H4 (cell line): Measurements from ENCODE around the gene ARHGAP35. TPM values are rescaled to one million over a fixed set of nuclear protein-coding genes. Genes with fewer than 3 reads are reported as not detected.
"Not testable (repeated sequence)": the region's sequence is repeated elsewhere in the genome, so short reads cannot be mapped to it uniquely, and the experiment has no call there.

Experiments used
- DNase-seq: peaks from one replicate; pipeline ENCODE4 v3.0.0-alpha.2; 2015; ENCODE audit warnings: low spot score
- total RNA-seq: library from RNA; depleted of rRNA; stranded (reverse); fragments of >200 nt; shearing (Covaris generic); gene quantifications from 2 replicates; pipeline ENCODE4 v1.2.3, GENCODE V29; 2014; rRNA removed

The ARHGAP35 gene
- total RNA-seq, result 24.0 and 27.1 TPM in 2 replicates

- DNase-seq, result no peak
These were observed at the start of gene ARHGAP35 for GRCh38 chr19:46860846-46861690. Gene ARHGAP35, plus strand, starts transcription at chr19:46860997. Its CDS starts 57,679 bp downstream, at chr19:46918676.

GRCh38 chr19:46812977-46813838 is 47.6 kb upstream of the ARHGAP35 start:
- DNase-seq, result no peak

DNA sequence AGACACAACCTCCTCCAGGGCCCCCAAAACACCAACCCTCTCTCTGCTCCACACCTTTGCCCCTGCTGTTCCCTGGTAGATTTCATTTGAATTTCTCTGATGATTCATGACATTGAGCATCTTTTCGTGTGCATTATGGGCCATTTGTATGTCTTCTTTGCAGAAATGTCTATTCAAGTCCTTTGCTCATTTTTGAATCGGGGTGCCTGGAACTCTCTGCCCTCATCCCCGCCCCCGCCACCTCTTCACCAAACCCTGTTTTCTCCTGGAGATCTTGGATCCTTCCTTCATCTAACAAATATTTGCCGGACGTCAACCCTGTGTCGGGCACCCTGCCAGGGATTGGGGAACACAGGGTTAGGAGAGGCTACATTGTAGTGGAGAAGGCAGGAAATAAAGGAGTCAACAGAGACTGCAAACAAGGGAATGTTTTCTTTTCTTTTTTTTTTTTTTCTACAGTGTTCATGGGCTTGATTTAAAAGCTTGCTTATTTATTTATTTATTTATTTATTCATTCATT is 46.9 kb upstream of the ARHGAP35 start:
- peak; percentile 45 for DNase-seq

DNA sequence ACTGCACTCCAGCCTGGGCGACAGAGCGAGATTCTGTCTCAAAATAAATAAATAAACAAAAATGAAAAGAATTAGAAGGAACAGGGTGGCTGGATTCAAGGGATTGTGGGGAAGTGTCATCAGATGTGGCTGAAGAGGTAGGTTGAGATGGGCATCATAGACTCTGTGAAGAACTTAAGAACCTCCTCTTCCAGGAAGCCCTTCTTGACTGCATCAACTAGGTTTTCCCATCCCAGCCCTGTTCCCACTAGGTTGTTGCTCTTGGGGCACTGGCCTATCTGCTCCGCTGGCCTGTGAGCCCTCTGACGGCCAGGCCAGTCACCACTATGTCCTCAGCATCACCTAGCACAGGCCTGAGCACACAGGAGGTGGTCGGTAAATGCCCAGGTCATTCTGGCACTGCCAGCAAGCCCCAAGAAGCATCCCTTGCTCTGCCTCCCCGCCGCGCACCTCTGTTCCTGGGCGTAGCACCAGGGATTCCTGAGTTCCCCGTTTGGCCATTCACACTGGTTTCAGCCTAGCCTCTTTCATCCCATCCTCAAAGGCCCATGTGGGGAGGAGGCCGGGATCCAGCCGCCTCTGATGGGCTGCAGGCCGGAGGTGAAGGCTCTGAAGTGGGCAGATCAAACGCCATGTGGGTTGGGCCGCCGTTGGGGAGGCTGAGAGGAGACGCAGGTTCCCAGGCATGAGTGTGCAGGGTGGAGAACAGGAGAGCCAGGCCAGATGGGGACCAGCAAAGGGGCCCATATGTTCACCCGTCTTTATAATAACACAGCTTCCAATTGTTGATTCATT is 44.8 kb upstream of the ARHGAP35 start:
- DNase-seq, result no peak

DNA sequence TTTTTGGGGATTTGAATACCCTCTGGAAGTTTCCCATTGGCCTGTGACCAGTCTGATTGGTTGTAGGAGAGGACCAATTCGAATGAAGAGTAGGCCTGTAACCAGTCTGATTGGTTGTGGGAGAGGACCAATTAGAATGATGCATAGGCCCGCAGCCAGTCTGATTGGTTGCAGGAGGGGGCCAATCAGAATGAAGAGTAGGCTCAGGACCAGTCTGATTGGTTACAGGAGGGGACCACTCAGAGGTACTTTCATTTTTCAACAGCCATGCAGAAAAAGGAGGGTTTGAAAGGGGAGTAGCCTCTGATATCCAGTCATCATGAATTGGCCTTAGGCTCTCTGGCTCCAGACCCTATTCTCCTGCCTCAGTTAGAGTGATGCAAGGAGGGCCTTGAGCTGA is 42.0 kb upstream of the ARHGAP35 start:
- no peak for DNase-seq

GRCh38 chr19:46821512-46822409 is 39.0 kb upstream of the ARHGAP35 start:
- DNase-seq, result no peak

- DNase-seq, result not testable (repeated sequence)
These were observed 38.4 kb upstream of the ARHGAP35 start for GRCh38 chr19:46822410-46822787.

GRCh38 chr19:46823049-46823448 is 37.7 kb upstream of the ARHGAP35 start:
- no peak for DNase-seq

- no peak for DNase-seq
These were observed 35.7 kb upstream of the ARHGAP35 start for GRCh38 chr19:46824890-46825730.

DNA sequence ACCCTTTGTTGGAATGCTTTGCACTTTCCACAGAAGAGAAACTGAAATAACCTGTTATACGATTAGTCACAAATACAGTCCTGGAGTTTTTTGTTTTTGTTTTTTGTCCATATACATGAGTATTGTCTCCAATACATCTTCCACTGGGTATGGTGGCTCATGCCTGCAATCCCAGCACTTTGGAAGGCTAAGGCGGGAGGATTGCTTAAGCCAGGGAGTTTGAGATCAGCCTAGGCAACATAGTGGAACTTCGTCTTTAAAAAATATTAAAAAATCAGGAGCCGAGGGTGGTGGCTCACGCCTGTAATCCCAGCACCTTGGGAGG is 35.1 kb upstream of the ARHGAP35 start:
- DNase-seq, result no peak

GRCh38 chr19:46828484-46828883 is 32.3 kb upstream of the ARHGAP35 start:
- no peak for DNase-seq

- no peak for DNase-seq
These were observed 29.9 kb upstream of the ARHGAP35 start for GRCh38 chr19:46830864-46831263.

DNA sequence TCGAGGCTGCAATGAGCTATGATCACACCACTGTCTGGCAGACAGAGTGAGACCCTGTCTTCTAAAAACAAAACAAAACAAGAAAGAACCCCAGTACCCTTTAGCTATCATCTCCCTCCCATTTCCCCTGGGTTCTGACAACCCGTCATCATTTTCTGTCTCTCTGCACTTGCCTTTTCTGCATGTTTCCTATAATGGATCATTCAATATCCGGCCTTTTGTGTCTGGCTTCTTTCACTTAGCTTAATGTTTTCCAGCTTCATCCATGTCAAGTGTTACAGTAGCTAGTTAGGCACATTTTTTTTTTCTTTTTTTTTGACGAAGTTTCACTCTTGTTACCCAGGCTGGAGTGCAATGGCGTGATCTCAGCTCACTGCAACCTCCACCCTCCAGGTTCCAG is 26.7 kb upstream of the ARHGAP35 start:
- no peak for DNase-seq

DNA sequence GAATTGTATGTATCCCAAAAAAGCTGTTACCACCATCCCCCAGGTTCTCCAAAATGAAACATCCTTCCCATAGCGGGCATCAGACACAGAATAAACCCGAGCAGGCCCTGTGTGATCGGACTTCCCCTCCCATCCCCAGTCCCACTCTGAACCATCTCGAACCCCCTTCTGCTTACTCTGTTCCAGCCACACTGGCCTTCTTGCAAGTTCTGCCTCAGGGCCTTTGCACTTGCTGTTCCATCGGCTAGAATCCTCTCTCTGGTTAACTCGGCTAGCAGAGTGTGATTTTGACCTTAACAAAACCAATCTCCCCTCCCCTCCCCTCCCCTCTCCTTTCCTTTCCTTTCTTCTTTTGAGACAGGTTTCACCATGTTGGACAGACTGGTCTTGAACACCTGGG is 25.8 kb upstream of the ARHGAP35 start:
- DNase-seq, result no peak

DNA sequence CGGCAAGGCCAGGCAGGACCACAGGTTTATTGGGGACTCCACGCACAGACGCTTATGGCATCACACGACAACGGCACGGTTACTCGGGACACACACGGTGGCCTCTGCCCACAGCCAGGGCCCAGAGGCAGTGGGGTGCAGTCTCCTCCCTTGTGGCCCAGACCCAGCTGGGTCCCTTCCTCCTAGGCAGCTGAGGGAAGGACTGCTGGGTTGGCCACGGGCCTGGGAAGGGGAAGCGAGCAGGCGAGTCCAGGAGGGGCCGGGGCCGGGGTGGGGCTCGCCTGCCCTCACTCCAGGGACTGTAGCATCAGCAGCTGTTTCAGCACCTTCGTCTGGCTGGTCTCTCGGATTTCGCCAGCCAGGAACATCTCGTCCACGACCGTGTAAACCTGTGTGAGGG is 22.6 kb upstream of the ARHGAP35 start:
- DNase-seq, result no peak

- no peak for DNase-seq
These were observed 20.9 kb upstream of the ARHGAP35 start for GRCh38 chr19:46839752-46840497.

- peak; percentile 69 for DNase-seq
These were observed 20.3 kb upstream of the ARHGAP35 start for GRCh38 chr19:46840498-46840942.

- DNase-seq, result no peak
These were observed 19.2 kb upstream of the ARHGAP35 start for GRCh38 chr19:46841458-46842083.

DNA sequence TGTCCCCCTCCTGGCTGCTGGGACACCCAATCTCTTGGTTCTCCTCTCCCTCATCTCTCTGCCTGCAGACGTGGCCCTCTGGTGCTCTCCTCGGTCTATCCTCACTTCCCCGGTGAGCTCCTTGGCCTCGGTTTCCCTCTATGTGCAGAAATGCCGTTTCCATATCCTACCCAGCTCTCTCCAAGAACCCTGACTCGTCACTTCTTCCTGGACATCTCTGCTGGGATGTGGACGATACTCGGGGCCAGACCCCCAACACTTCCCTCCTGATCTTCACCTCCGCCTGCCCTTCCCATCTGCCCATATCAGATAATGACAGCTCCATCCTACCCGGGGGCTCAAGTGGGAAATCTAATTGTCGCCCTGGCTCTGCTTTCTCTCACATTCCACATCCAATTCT is 18.0 kb upstream of the ARHGAP35 start:
- no peak for DNase-seq
